ENCODE measurements around the gene CLDN8.
A peak's percentile ranks its signal among the peaks of the same experiment; 100 is the strongest.

The CLDN8 gene

GRCh38 chr21:30227633-30228404 lies 11.9 kb upstream of the CLDN8 start:
- H3K36me3 Mint-ChIP-seq = no peaks in the 10 kb centered on the region
- no peak overlapping the region for H3K4me3 Mint-ChIP-seq

GRCh38 chr21:30227128-30227527 lies 11.2 kb upstream of the CLDN8 start:
- Mint-ChIP-seq H3K27me3 (no peaks in the 10 kb centered on the region), H3K9me3 (peaks cover 2 to 5% of the 10 kb centered on the region in 2 donors), H3K4me3 (no peak overlapping the region), H3K4me1 (no peaks in the 10 kb centered on the region), H3K27ac (no peak overlapping the region), H3K36me3 (no peaks in the 10 kb centered on the region)
- no peak for ATAC-seq (replicated peaks)
- DNase-seq = no peak

More at GRCh38 chr21:30227633-30228404, 11.9 kb upstream of the CLDN8 start:
- H3K27ac Mint-ChIP-seq = no peak overlapping the region
- DNase-seq (no peak), ATAC-seq (replicated peaks) (no peak)
- no peaks in the 10 kb centered on the region for H3K27me3 Mint-ChIP-seq
- H3K9me3 Mint-ChIP-seq = peaks cover 5 to 8% of the 10 kb centered on the region in 2 donors
- no peaks in the 10 kb centered on the region for H3K4me1 Mint-ChIP-seq

DNA sequence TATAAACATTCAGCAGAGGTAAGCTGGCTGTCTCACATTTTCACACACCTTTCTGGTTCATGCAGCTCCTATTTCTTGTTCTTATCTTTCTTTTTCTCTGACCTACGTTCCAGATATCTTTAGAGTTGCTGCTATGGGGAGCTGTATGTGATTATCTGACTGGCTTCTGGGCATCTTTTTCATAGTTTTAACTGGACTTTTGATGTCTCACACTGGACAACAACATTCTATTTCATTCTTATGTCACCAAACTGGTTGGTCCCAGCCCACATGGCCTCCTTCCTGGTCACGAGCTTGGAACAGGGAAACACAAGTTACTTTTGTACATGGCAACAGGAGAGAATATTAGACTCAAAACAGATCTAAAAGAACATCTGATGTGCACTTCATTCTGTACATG lies 7.7 kb upstream of the CLDN8 start:
- Mint-ChIP-seq H3K27me3 (no peaks in the 10 kb centered on the region), H3K36me3 (no peaks in the 10 kb centered on the region), H3K9me3 (no peaks in the 10 kb centered on the region), H3K27ac (no peak overlapping the region), H3K4me3 (no peak overlapping the region), H3K4me1 (no peaks in the 10 kb centered on the region)
- DNase-seq = no peak
- no peak for ATAC-seq (replicated peaks)

DNA sequence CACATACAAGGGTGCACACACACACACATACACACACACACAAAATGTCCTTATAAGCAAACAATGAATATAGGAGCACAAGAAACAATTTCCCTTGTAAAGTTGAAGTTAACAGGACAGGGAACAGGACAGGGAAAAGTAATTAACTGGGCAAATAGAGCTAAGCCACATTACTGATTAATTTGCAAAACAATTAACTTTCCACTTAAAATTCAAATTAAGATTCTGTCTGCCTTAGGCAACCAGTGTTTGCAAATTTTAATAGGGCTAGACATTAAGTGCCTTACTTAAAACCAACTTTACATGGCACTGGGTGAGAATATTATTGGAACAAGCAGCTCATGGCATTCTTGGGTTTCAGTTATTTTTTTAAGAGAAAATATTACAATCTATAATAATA lies 6.8 kb upstream of the CLDN8 start:
- Mint-ChIP-seq H3K27me3 (no peaks in the 10 kb centered on the region), H3K4me3 (no peak overlapping the region), H3K4me1 (no peaks in the 10 kb centered on the region), H3K9me3 (no peaks in the 10 kb centered on the region), H3K36me3 (no peaks in the 10 kb centered on the region), H3K27ac (no peak overlapping the region)
- no peak for DNase-seq
- ATAC-seq (replicated peaks) = no peak

GRCh38 chr21:30211071-30211470 lies 4.8 kb downstream of the CLDN8 start:
- Mint-ChIP-seq H3K4me1 (no peaks in the 10 kb centered on the region), H3K27ac (no peak overlapping the region), H3K36me3 (no peaks in the 10 kb centered on the region), H3K9me3 (no peaks in the 10 kb centered on the region), H3K4me3 (no peak overlapping the region), H3K27me3 (no peaks in the 10 kb centered on the region)
- DNase-seq (no peak), ATAC-seq (replicated peaks) (no peak)

DNA sequence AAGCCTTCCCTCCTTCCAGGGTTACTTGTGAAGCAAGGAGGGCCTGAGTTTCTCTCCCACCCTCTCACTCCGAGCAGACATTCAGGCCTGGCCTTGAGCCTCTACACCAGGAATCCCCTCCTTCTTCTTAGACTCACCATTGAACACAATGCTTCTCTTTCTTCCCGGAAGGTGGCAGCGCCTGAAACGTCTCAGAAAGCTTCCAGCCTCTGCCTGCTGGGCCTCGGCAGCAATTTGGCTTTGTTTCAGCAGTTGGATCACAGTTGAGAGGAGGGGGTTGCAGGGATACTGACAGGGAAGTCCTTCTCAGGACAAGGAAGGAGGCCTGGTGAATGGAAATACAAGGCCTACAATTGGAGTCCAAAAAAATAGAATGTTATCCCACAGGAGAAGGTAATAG lies 6.3 kb downstream of the CLDN8 start:
- no peak overlapping the region for H3K27ac Mint-ChIP-seq
- H3K36me3 Mint-ChIP-seq = no peaks in the 10 kb centered on the region
- ATAC-seq (replicated peaks) (no peak), DNase-seq (no peak)
- H3K9me3 Mint-ChIP-seq = no peaks in the 10 kb centered on the region
- H3K4me3 Mint-ChIP-seq = no peak overlapping the region
- H3K4me1 Mint-ChIP-seq = no peaks in the 10 kb centered on the region
- H3K27me3 Mint-ChIP-seq = no peaks in the 10 kb centered on the region

DNA sequence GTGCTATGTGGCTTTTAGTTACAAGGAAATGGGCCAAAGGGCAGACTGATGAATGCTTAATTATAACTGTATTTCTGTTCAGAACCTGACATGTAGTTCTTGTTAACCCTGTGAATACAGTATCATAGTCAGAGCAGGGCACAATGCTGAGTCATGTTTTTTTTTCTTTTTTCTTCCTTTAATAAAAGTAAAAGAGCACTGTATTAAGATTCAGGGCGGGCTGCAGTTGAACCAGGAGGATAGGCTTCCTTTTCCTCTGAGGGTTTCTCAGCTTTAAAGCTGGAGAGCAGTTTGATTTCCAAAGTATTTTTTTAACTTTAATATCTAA lies 8.7 kb downstream of the CLDN8 start:
- no peaks in the 10 kb centered on the region for H3K4me1 Mint-ChIP-seq
- no peaks in the 10 kb centered on the region for H3K9me3 Mint-ChIP-seq
- H3K27ac Mint-ChIP-seq = no peak overlapping the region
- H3K27me3 Mint-ChIP-seq = no peaks in the 10 kb centered on the region
- no peak for DNase-seq
- H3K36me3 Mint-ChIP-seq = no peaks in the 10 kb centered on the region
- no peak overlapping the region for H3K4me3 Mint-ChIP-seq
- no peak for ATAC-seq (replicated peaks)

GRCh38 chr21:30206551-30207251 lies 9.2 kb downstream of the CLDN8 start:
- ATAC-seq (replicated peaks) = no peak
- Mint-ChIP-seq H3K4me1 (no peaks in the 10 kb centered on the region), H3K27ac (no peak overlapping the region), H3K4me3 (no peak overlapping the region), H3K36me3 (no peaks in the 10 kb centered on the region), H3K9me3 (no peaks in the 10 kb centered on the region), H3K27me3 (no peaks in the 10 kb centered on the region)
- DNase-seq = no peak

GRCh38 chr21:30200000-30200399 lies 15.9 kb downstream of the CLDN8 start:
- H3K4me1 Mint-ChIP-seq = no peaks in the 10 kb centered on the region
- peaks cover 3 to 6% of the 10 kb centered on the region in 2 donors for H3K9me3 Mint-ChIP-seq
- H3K4me3 Mint-ChIP-seq = no peak overlapping the region
- DNase-seq (no peak), ATAC-seq (replicated peaks) (no peak)
- H3K27me3 Mint-ChIP-seq = no peaks in the 10 kb centered on the region
- no peaks in the 10 kb centered on the region for H3K36me3 Mint-ChIP-seq
- no peak overlapping the region for H3K27ac Mint-ChIP-seq

DNA sequence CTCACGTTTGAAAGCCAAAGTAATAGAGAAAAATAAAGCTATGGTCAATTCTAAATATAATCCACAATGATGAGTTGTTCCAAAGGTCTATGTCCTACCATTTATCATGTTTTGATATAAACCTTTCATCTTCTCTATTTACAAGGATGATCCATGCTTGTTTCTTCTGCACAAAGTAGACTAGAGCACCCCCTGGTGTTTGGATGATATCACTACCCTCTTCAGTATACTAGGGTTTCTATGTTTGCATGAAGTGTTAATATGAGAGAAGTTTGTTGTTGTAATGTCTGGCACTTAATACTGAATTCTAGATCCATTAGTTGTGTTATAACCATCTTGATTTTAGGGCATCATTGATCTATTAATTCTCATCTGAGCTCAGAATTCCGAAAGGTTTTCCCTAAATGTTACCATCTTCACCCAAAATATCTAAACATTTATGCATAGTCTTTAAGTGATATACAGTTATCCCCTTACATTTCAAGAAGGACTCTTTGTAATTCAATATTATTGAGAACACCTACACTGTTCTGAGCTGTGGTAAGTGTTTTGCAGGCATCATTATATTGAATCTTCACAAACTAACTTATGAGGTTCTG lies 21.1 kb downstream of the CLDN8 start:
- H3K36me3 Mint-ChIP-seq = no peaks in the 10 kb centered on the region
- no peaks in the 10 kb centered on the region for H3K9me3 Mint-ChIP-seq
- no peak overlapping the region for H3K27ac Mint-ChIP-seq
- H3K4me3 Mint-ChIP-seq = no peak overlapping the region
- no peak for DNase-seq
- no peaks in the 10 kb centered on the region for H3K4me1 Mint-ChIP-seq
- H3K27me3 Mint-ChIP-seq = no peaks in the 10 kb centered on the region
- ATAC-seq (replicated peaks) = peak; percentile 34 to 45

GRCh38 chr21:30193201-30193600 lies 22.7 kb downstream of the CLDN8 start:
- no peaks in the 10 kb centered on the region for H3K27me3 Mint-ChIP-seq
- DNase-seq (no peak), ATAC-seq (replicated peaks) (no peak)
- H3K4me3 Mint-ChIP-seq = no peak overlapping the region
- no peaks in the 10 kb centered on the region for H3K4me1 Mint-ChIP-seq
- no peaks in the 10 kb centered on the region for H3K9me3 Mint-ChIP-seq
- no peak overlapping the region for H3K27ac Mint-ChIP-seq
- no peaks in the 10 kb centered on the region for H3K36me3 Mint-ChIP-seq

DNA sequence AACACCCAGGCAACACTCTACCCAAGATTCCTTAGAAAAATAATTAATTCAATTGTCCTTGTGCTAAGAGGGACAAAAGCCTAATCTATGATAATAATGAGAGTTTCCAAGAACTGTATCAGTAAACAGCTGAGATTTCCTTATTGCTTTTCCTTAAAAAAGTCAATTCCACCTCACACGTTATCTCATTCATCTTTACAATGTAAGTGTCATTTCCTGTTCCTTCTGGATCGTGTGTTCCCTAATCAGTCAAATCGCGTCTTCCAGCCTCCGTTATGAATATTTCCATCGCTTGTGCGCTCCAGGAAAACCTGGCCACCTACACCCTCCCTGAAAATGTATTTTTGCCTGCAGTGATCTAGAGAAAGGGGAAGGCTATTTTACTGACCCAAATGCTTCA lies 25.3 kb downstream of the CLDN8 start:
- no peaks in the 10 kb centered on the region for H3K9me3 Mint-ChIP-seq
- no peak for ATAC-seq (replicated peaks)

DNA sequence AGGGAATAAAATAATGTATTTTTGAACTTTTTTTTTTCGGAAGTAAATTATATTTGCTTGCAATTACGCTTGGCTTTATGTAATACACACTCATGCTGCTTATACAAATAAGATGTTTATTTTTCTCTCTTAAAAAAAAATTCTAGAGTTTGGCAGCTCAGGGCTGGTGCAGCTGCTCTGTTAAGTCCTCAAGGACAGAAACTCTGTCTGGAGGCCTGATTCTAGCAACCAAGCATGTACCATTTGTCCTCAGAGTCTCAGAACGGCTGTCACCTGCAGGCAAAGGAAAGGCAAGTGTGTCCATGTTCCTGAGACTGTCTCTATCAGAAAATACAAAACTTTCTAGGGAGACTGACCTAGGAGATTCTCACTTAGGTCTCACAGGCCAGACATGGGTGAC lies 26.1 kb downstream of the CLDN8 start:
- Mint-ChIP-seq H3K27ac (no peak overlapping the region), H3K4me3 (no peak overlapping the region), H3K27me3 (no peaks in the 10 kb centered on the region), H3K9me3 (no peaks in the 10 kb centered on the region), H3K36me3 (no peaks in the 10 kb centered on the region), H3K4me1 (no peaks in the 10 kb centered on the region)
- no peak for DNase-seq
- no peak for ATAC-seq (replicated peaks)

More for the DNA sequence above, 25.3 kb downstream of the CLDN8 start:
- no peak for DNase-seq
- Mint-ChIP-seq H3K27ac (no peak overlapping the region), H3K36me3 (no peaks in the 10 kb centered on the region), H3K4me1 (no peaks in the 10 kb centered on the region), H3K4me3 (no peak overlapping the region), H3K27me3 (no peaks in the 10 kb centered on the region)

- no peak overlapping the region for H3K4me3 Mint-ChIP-seq
- no peak overlapping the region for H3K27ac Mint-ChIP-seq
- H3K36me3 Mint-ChIP-seq = no peaks in the 10 kb centered on the region
- DNase-seq (no peak), ATAC-seq (replicated peaks) (no peak)
- no peaks in the 10 kb centered on the region for H3K27me3 Mint-ChIP-seq
- no peaks in the 10 kb centered on the region for H3K9me3 Mint-ChIP-seq
- H3K4me1 Mint-ChIP-seq = no peaks in the 10 kb centered on the region
These were observed 29.7 kb downstream of the CLDN8 start for GRCh38 chr21:30186242-30186641.

GRCh38 chr21:30168086-30168485 lies 47.8 kb downstream of the CLDN8 start:
- no peak overlapping the region for H3K27ac Mint-ChIP-seq
- no peaks in the 10 kb centered on the region for H3K4me1 Mint-ChIP-seq

More at GRCh38 chr21:30168086-30168485, 47.8 kb downstream of the CLDN8 start:
- Mint-ChIP-seq H3K36me3 (no peaks in the 10 kb centered on the region), H3K4me3 (no peak overlapping the region), H3K9me3 (peaks cover 0 to 1% of the 10 kb centered on the region in 2 donors), H3K27me3 (no peaks in the 10 kb centered on the region)
- ATAC-seq (replicated peaks) (no peak), DNase-seq (no peak)

All from stimulated activated naive B cell treated with anti-CD40 and anti-IgM and Interleukin-4, amounts not matched to agents 10 μg/mL and 1 μg/mL and 100 μg/mL, for 72 hours (primary cell).